GM19328 (cell line): ENCODE measurements around the gene NTN4.
"Not testable (repeated sequence)": the region's sequence is repeated elsewhere in the genome, so short reads cannot be mapped to it uniquely, and the experiment has no call there.

Experiments
- ATAC-seq: cut with Tn5 transposase; IDR thresholded peaks from one replicate; pipeline ENCODE4 v1.9.1; 2021; ENCODE audit warnings: mild to moderate bottlenecking, moderate library complexity; ENCODE audit not compliant: unreplicated experiment

NTN4 gene

DNA sequence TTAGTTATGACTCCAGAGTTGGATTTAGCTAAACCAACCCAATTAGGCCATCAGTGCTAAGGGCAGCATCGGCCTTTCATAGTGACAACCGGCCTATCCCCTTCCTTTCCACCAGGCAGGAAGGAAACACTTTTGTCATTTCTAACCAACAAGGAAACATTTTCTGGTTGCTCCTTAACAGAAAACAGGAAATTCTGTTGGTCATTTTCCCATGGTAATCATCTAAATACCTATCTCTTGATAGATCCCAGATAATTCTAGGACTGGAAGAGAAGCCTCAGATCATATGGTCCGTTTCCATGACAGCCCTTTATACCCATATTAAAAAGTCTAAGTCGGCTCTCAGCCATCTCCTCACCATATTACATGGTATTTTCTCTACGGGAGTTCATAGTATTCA is 160.1 kb downstream of the NTN4 start:
- no peak for ATAC-seq

DNA sequence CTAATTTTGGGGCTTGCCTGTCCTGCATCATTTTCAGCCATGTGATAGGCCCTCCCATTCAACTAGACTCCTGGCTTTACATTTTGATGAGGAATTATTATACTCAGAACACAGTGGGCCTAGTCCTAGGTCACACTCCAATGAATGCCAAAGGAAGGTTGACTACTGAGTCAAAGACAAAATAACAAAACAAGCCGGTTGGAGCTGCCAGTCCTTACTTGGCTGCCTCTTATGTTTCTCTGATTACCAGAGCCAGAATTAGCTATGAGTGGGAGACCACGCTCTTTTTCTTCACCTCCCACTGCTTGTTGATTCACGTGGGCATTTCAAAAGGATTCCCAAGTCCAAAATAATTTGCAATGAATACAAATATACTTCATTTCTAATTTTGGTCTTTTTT is 161.2 kb downstream of the NTN4 start:
- ATAC-seq = no peak

DNA sequence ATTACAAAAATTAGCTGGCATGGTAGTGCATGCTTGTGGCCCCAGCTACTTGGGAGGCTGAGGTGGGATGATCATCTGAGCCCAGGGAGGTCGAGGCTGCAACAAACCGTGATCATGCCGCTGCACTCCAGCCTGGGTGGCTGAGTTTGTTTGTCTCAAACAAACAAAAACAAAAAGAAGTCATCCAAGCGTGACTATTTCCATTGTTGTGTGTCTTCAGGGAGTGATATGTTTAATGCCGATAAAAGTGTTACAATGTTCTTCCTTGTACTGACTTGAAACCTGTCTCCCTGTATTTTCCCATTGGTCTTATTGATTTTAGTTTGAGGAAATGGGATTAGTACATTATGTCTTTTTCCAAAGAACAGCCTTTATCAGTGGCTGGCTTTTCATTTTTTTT is 163.7 kb downstream of the NTN4 start:
- no peak for ATAC-seq

GRCh38 chr12:95625012-95625411 is 165.6 kb downstream of the NTN4 start:
- ATAC-seq = no peak

DNA sequence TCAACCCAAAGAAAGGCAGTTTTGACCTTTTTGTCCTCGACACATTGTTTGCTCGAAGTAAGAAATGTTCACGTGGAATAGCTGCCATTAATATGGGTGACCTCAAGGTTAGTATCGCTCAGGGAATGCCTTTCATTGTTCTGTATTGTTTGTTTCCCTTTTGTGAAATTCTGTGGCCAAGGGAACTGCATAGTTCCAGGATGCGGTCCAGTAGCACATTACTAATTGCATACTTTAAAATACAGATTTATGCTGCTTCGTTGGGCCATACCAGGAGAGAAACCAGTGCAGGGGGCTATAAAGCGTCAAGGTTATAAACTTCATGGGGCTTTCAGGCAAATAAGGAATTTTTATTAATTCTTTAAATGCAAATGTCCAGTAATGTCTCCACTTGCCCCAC is 166.0 kb downstream of the NTN4 start:
- ATAC-seq = no peak

DNA sequence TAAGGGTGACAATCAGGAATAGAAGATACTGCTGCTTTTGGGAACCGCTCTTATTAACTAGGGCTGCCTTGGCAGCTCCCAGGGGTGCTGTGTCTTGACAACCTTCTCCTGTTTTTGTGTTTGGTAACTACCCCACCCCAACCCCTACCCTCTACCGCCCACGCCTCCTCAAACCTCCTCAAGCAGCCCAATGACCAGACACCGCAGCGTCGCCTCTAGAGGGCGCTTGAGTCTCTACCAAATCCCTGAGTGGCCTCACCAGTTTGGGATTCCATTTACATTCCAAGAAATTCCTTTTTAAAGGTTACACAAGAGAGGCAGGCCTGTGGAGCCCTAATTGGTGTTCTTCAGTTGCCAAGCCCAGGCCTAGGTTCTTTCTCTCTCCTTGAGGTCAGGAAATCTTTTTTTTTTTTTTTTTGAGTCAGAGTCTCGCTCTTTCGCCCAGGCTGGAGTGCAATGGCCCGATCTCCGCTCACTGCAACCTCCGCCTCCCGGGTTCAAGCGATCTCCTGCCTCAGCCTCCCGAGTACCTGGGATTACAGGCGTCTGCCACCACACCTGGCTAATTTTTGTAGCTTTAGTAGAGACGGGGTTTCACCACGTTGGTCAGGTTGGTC is 166.9 kb downstream of the NTN4 start:
- ATAC-seq = no peak

- no peak for ATAC-seq
These were observed 167.7 kb downstream of the NTN4 start for GRCh38 chr12:95622879-95623278.

GRCh38 chr12:95621725-95622124 is 168.8 kb downstream of the NTN4 start:
- no peak for ATAC-seq

- ATAC-seq = no peak
These were observed 170.4 kb downstream of the NTN4 start for GRCh38 chr12:95620171-95620570.

- ATAC-seq = not testable (repeated sequence)
These were observed 174.1 kb downstream of the NTN4 start for GRCh38 chr12:95616470-95616869.

DNA sequence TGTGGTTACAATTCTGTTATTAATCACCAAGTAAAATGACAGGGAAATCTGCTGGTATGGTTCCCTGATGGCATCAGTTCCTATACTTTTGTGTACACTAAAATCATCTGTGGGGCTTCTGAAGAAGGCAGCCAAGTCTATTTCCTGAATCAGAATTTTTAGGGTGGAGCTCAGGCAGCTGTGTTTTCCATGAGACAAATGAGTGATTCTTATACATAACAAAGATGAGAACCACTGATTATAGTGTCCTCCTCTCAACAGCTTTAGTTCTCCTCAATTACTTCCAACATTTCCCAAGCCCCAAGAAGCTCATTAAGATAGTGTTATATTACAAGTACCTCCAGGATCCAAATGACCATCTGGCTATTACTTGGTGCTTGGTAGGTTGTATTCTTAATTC is 174.8 kb downstream of the NTN4 start:
- ATAC-seq = no peak

DNA sequence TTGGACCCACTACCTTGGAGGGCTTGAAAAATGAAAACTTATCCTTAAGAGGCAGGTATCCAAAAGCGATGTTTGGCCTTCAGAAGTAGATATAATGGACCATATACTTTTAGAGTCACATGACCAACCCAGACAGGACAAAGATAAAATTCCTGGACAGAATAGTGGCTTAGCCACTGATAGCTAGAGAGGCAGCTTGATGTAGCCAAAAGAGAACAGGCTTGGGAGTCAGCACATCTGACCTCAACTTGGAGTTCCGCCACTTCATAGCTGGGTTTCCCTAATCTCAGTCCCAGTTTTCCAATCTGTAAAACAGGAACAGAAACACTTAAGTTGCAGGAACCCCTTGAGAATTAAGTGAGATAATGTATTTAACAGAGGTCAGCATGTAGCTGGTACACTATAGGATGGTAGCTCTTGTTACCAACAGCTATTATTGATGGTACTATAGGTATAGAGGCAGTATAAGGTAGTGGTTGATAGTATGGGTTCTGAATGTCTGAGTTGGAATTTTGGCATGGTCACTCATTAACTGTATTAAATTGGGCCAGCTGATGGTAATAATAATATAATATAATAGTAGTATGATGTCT is 176.1 kb downstream of the NTN4 start:
- no peak for ATAC-seq

GRCh38 chr12:95613021-95613420 is 177.5 kb downstream of the NTN4 start:
- no peak for ATAC-seq

GRCh38 chr12:95611676-95612309 is 178.8 kb downstream of the NTN4 start:
- ATAC-seq = no peak

DNA sequence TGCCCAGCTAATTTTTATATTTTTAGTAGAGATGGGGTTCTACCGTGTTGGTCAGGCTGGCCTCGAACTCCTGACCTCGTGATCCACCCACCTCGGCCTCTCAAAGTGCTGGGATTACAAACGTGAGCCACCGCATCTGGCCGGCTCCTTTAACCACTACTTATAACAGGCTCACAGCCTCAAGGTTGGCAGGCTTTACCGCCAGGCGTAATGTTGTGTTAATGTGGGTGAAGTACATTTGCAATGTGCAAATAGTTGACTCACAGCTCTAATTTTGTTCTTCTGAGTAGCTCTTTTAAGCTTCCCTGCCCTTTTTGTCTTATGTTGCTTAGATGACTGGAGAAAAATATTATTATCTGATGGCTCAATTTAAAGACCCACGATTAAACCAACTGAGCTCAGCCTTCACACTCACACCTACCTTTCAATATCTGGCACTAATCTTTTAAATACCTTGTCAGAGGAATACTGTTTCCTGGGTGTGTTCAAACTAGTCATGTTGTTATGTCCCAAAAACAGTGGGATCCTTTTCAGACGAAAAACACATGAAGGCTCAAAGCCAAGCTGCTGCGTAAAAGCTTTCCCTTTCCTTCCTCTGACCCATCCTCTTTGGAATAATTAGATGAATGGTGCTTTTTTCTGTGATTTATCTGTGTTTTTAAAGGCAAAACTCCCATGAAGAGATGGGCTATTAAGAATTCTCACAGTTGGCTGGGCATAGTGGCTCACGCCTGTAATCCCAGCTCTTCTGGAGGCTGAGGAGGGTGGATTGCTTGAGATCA is 182.1 kb downstream of the NTN4 start:
- ATAC-seq = no peak
